Measurements from ENCODE around the gene FREY1.

- no peak for TF ChIP-seq POLR2AphosphoS5 (IDR thresholded peaks at IDR 0.05; ENCODE audit: low read depth, low read length)
- TF ChIP-seq POLR2A (IDR thresholded peaks at IDR 0.05; ENCODE audit: low read depth, low read length) = no peak
- no peak for TF ChIP-seq TAF1 (IDR thresholded peaks at IDR 0.05; ENCODE audit: borderline replicate concordance, low read depth, low read length)
These were observed 10.2 kb upstream of the FREY1 start for GRCh38 chr11:45917286-45917622.

All from GM12892 (cell line).